NCI-H187 (cell line): Measurements from ENCODE around the gene TSC22D4.
"Not testable (repeated sequence)": the region's sequence is repeated elsewhere in the genome, so short reads cannot be mapped to it uniquely, and the experiment has no call there.

ENCODE experiments used
- DNase-seq, 2 experiments: peaks; one replicate each; lab custom pipeline; 2025; lab: John Stamatoyannopoulos, UW

The TSC22D4 gene

GRCh38 chr7:100478958-100479660 is at the start of gene TSC22D4:
Gene TSC22D4, minus strand, starts transcription at chr7:100479214. Its CDS starts 1,176 bp downstream, at chr7:100478038.
- DNase-seq: peak; percentile 42 to 72

- not testable (repeated sequence) for DNase-seq
These were observed 49.3 kb upstream of the TSC22D4 start for GRCh38 chr7:100528108-100528866.

GRCh38 chr7:100523192-100523591 is 44.2 kb upstream of the TSC22D4 start:
- DNase-seq: not testable (repeated sequence)

- not testable (repeated sequence) for DNase-seq
These were observed 43.0 kb upstream of the TSC22D4 start for GRCh38 chr7:100521909-100522593.

- no peak for DNase-seq
These were observed 42.1 kb upstream of the TSC22D4 start for GRCh38 chr7:100521076-100521475.

GRCh38 chr7:100520138-100520537 is 41.1 kb upstream of the TSC22D4 start:
- DNase-seq: no peak

- DNase-seq: no peak
These were observed 40.6 kb upstream of the TSC22D4 start for GRCh38 chr7:100519580-100519979.

- no peak for DNase-seq
These were observed 38.3 kb upstream of the TSC22D4 start for GRCh38 chr7:100517305-100517704.

GRCh38 chr7:100516135-100516812 is 37.3 kb upstream of the TSC22D4 start:
- no peak for DNase-seq

- DNase-seq: no peak
These were observed 36.1 kb upstream of the TSC22D4 start for GRCh38 chr7:100515072-100515532.

- no peak for DNase-seq
These were observed 34.3 kb upstream of the TSC22D4 start for GRCh38 chr7:100513212-100513810.

- no peak for DNase-seq
These were observed 31.6 kb upstream of the TSC22D4 start for GRCh38 chr7:100510437-100511239.

GRCh38 chr7:100509231-100509630 is 30.2 kb upstream of the TSC22D4 start:
- no peak for DNase-seq

GRCh38 chr7:100506356-100506923 is 27.4 kb upstream of the TSC22D4 start:
- DNase-seq: no peak

- no peak for DNase-seq
These were observed 26.0 kb upstream of the TSC22D4 start for GRCh38 chr7:100504887-100505611.

- not testable (repeated sequence) for DNase-seq
These were observed 25.0 kb upstream of the TSC22D4 start for GRCh38 chr7:100504031-100504430.

GRCh38 chr7:100500743-100501142 is 21.7 kb upstream of the TSC22D4 start:
- DNase-seq: not testable (repeated sequence)

GRCh38 chr7:100496509-100496908 is 17.5 kb upstream of the TSC22D4 start:
- DNase-seq: no peak

GRCh38 chr7:100493476-100494264 is 14.7 kb upstream of the TSC22D4 start:
- DNase-seq: no peak
